GM12872 (cell line): ENCODE data around the gene CDK14.

Experiments
- CTCF ChIP-seq: IDR thresholded peaks from 3 replicates; pipeline ENCODE4 v1.5.1; 2011; ENCODE audit warnings: low read depth, mild to moderate bottlenecking, low read length, moderate library complexity; ENCODE audit not compliant: insufficient read depth

Gene CDK14

GRCh38 chr7:90758933-90759562 lies 162.9 kb downstream of the CDK14 start:
- no peak for TF ChIP-seq CTCF

- no peak for TF ChIP-seq CTCF
Measured at GRCh38 chr7:90759710-90760109, 163.6 kb downstream of the CDK14 start.

GRCh38 chr7:90760892-90761291 lies 164.8 kb downstream of the CDK14 start:
- TF ChIP-seq CTCF = no peak

- TF ChIP-seq CTCF = no peak
Measured at GRCh38 chr7:90761584-90761983, 165.5 kb downstream of the CDK14 start.

GRCh38 chr7:90763108-90763507 lies 167.0 kb downstream of the CDK14 start:
- TF ChIP-seq CTCF = no peak

- TF ChIP-seq CTCF = no peak
Measured at GRCh38 chr7:90764848-90765570, 168.9 kb downstream of the CDK14 start.

GRCh38 chr7:90766814-90767564 lies 170.9 kb downstream of the CDK14 start:
- no peak for TF ChIP-seq CTCF
